ENCODE measurements around the gene RGL2. TPM values are rescaled to one million over a fixed set of nuclear protein-coding genes. Genes with fewer than 3 reads are reported as not detected.
A peak's percentile ranks its signal among the peaks of the same experiment; 100 is the strongest.

RGL2 gene
- total RNA-seq, 1 experiment from 2014 or later = 71.3 TPM

DNA sequence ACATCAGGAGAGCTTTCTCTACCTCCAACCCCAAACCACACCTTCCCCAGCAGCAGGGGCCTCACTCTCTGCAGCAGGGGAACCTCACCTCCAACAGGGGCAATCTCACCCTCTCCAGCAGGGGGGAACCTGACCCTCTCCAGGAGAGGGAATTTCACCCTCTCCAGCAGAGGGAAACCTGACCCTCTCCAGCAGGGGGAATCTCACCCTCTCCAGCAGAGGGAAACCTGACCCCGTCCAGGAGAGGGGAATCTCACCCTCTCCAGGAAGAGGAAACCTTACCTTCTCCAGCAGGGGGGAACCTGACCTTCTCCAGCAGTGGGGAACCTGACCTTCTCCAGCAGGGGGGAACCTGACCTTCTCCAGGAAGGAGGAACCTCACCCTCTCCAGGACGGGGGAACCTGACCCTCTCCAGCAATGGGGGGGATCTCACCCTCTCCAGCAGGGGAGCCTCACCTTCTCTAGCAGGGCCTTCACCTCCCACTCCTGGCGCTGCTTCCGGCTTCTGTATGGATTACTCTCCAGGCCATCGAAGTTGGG, 18.7 kb downstream of the RGL2 start:
- Mint-ChIP-seq H3K4me1 (ENCODE audit: low read depth, unreplicated experiment) (no peaks in the 10 kb centered on the region), H3K4me3 (ENCODE audit: unreplicated experiment) (no peak overlapping the region), H3K27me3 (ENCODE audit: insufficient read depth, unreplicated experiment) (no peaks in the 10 kb centered on the region), H3K9me3 (ENCODE audit: unreplicated experiment) (no peaks in the 10 kb centered on the region), H3K27ac (ENCODE audit: unreplicated experiment) (peak overlapping the region; percentile 33), H3K36me3 (ENCODE audit: insufficient read depth, unreplicated experiment) (peaks cover 68% of the 10 kb centered on the region)
- Histone ChIP-seq H3K36me3 (ENCODE audit: control insufficient read depth, insufficient read depth, low read length) (peaks cover 3% of the 10 kb centered on the region), H3K9me3 (no peaks in the 10 kb centered on the region), H3K4me1 (no peaks in the 10 kb centered on the region), H3K27me3 (replicated peaks; ENCODE audit: control insufficient read depth, insufficient read depth, low read length) (no peaks in the 10 kb centered on the region), H3K4me3 (ENCODE audit: low read depth, low read length) (no peak overlapping the region)
- TF ChIP-seq, protein P1, sequence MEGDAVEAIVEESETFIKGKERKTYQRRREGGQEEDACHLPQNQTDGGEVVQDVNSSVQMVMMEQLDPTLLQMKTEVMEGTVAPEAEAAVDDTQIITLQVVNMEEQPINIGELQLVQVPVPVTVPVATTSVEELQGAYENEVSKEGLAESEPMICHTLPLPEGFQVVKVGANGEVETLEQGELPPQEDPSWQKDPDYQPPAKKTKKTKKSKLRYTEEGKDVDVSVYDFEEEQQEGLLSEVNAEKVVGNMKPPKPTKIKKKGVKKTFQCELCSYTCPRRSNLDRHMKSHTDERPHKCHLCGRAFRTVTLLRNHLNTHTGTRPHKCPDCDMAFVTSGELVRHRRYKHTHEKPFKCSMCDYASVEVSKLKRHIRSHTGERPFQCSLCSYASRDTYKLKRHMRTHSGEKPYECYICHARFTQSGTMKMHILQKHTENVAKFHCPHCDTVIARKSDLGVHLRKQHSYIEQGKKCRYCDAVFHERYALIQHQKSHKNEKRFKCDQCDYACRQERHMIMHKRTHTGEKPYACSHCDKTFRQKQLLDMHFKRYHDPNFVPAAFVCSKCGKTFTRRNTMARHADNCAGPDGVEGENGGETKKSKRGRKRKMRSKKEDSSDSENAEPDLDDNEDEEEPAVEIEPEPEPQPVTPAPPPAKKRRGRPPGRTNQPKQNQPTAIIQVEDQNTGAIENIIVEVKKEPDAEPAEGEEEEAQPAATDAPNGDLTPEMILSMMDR (IDR thresholded peaks at IDR 0.05; ENCODE audit: insufficient read depth in 1 of 2, low read depth in 1 of 2, low read length in 1 of 2, severe bottlenecking in 1 of 2, unreplicated experiment in 1 of 2) = peak; percentile 91 to 99
- ChIA-PET POLR2A (interaction anchor here (0.6 kb wide), 2 partner anchors 27 to 130 kb away, joined by 3 to 6 read pairs; no protein-coding TSS in a partner anchor), CTCF (interaction anchor here (0.6 to 2.6 kb wide), 3 partner anchors 9 to 337 kb away, joined by 4 to 7 read pairs (median 6); partner anchors contain the start of genes PFDN6 and WDR46)
- no TSS peak for BruUV-seq (replicated peaks)
- peak; percentile 87 for DNase-seq
- intact Hi-C loops (cut with micrococcal nuclease; ENCODE audit: unreplicated experiment) = loop anchor here (1.0 kb wide), 2 partner anchors 19 to 32 kb away; no protein-coding TSS in a partner anchor

DNA sequence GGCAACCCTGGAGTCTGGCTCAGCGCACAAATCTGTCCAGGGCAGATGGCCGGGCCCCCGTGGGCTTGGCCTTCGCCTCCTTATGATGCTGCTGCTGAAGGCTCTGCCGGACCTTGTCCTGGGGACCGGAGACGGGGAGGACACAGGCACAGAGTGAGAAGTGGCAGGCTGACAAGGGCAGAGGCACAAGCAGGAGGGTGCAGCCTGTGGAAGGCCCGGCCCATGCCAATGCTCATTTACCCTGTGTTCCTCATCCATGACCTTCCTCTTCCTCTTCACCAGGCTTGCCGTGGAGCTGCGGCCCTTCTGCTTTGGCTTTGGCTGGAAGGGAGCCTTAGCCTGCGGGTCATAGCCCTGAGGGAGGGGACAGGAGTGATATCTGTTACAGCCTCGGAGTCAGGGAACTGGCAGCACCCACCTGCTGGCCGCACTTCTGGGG, 19.5 kb downstream of the RGL2 start:
- Histone ChIP-seq H3K4me1 (peaks cover 3% of the 10 kb centered on the region), H3K27me3 (replicated peaks; ENCODE audit: control insufficient read depth, insufficient read depth, low read length) (no peaks in the 10 kb centered on the region), H3K36me3 (ENCODE audit: control insufficient read depth, insufficient read depth, low read length) (peaks cover 5% of the 10 kb centered on the region), H3K9me3 (no peaks in the 10 kb centered on the region), H3K4me3 (ENCODE audit: low read depth, low read length) (no peak overlapping the region)
- H3K27me3 Mint-ChIP-seq (ENCODE audit: insufficient read depth, unreplicated experiment) = no peaks in the 10 kb centered on the region
- TSS peak; percentile 42 for BruUV-seq (replicated peaks)
- ChIA-PET CTCF (interaction anchor here (0.5 to 2.6 kb wide), 7 partner anchors 10 to 336 kb away, joined by 3 to 8 read pairs (median 4); partner anchors contain the start of genes PFDN6, RGL2 and WDR46), POLR2A (interaction anchor here (0.6 to 3.0 kb wide), 2 partner anchors 10 to 131 kb away, joined by 3 to 10 read pairs; partner anchors contain the start of genes PFDN6 and WDR46)
- TF ChIP-seq, protein P1 (IDR thresholded peaks at IDR 0.05; ENCODE audit: insufficient read depth in 1 of 2, low read depth in 1 of 2, low read length in 1 of 2, severe bottlenecking in 1 of 2, unreplicated experiment in 1 of 2) = no peak
- H3K36me3 Mint-ChIP-seq (ENCODE audit: insufficient read depth, unreplicated experiment) = peaks cover 68% of the 10 kb centered on the region
- intact Hi-C loops (cut with micrococcal nuclease; ENCODE audit: unreplicated experiment) = no loop called here
- H3K4me1 Mint-ChIP-seq (ENCODE audit: low read depth, unreplicated experiment) = peaks cover 7% of the 10 kb centered on the region
- H3K27ac Mint-ChIP-seq (ENCODE audit: unreplicated experiment) = peak overlapping the region; percentile 33
- no peak for DNase-seq
- H3K9me3 Mint-ChIP-seq (ENCODE audit: unreplicated experiment) = no peaks in the 10 kb centered on the region
- H3K4me3 Mint-ChIP-seq (ENCODE audit: unreplicated experiment) = no peak overlapping the region

DNA sequence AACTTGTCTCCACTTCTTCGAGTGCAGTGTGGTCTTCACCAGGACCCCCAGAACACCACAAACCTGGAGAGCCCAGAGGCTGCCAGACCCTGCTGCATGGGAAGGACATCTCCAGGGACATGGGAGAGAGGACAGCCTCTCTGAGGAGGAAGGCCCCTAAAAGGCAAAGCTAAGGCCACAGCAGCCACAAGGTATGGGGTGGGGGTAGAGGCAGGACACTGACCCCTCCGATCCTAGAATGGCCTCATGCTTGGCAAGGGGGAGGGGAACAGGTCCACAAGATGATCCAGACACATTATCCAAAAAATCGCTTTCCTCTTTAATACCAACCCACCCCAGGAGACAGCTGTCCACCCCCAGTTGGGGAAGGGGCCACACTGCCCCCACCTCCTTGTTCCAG, 19.9 kb downstream of the RGL2 start:
- Mint-ChIP-seq H3K27ac (ENCODE audit: unreplicated experiment) (no peak overlapping the region), H3K4me1 (ENCODE audit: low read depth, unreplicated experiment) (peaks cover 10% of the 10 kb centered on the region), H3K36me3 (ENCODE audit: insufficient read depth, unreplicated experiment) (peaks cover 68% of the 10 kb centered on the region), H3K27me3 (ENCODE audit: insufficient read depth, unreplicated experiment) (no peaks in the 10 kb centered on the region), H3K9me3 (ENCODE audit: unreplicated experiment) (no peaks in the 10 kb centered on the region), H3K4me3 (ENCODE audit: unreplicated experiment) (no peak overlapping the region)
- Histone ChIP-seq H3K4me1 (peaks cover 8% of the 10 kb centered on the region), H3K4me3 (ENCODE audit: low read depth, low read length) (no peak overlapping the region), H3K9me3 (no peaks in the 10 kb centered on the region), H3K27me3 (replicated peaks; ENCODE audit: control insufficient read depth, insufficient read depth, low read length) (no peaks in the 10 kb centered on the region), H3K36me3 (ENCODE audit: control insufficient read depth, insufficient read depth, low read length) (peaks cover 5% of the 10 kb centered on the region)
- ChIA-PET POLR2A (interaction anchor here (3.0 kb wide), 1 partner anchor 10 kb away, joined by 10 read pairs; the partner anchor contains the start of genes PFDN6 and WDR46), CTCF (interaction anchor here (0.5 to 2.6 kb wide), 4 partner anchors 19 to 156 kb away, joined by 3 to 8 read pairs (median 6); partner anchors contain the start of gene RGL2)
- intact Hi-C loops (cut with micrococcal nuclease; ENCODE audit: unreplicated experiment) = no loop called here
- BruUV-seq (replicated peaks) = no TSS peak
- TF ChIP-seq, protein P1 (IDR thresholded peaks at IDR 0.05; ENCODE audit: insufficient read depth in 1 of 2, low read depth in 1 of 2, low read length in 1 of 2, severe bottlenecking in 1 of 2, unreplicated experiment in 1 of 2) = no peak
- no peak for DNase-seq

All from Caco-2 (cell line).